Inflammatory macrophage treated with lipopolysaccharide for 1 hour (primary cell): ENCODE results near the gene PRKD3.

ENCODE experiments used
- DNase-seq, 2 donors: peaks; one replicate each; pipeline ENCODE4 v3.0.0-alpha.2; 2020 to 2022

PRKD3 gene

GRCh38 chr2:37342591-37343220 is 18.1 kb upstream of the PRKD3 start:
- no peak for DNase-seq

- no peak for DNase-seq
Observed at GRCh38 chr2:37340637-37341036, 16.0 kb upstream of the PRKD3 start.

GRCh38 chr2:37338933-37339332 is 14.3 kb upstream of the PRKD3 start:
- no peak for DNase-seq

- peak in 1 of 2 donors; percentile 23 for DNase-seq
Observed at GRCh38 chr2:37337620-37338280, 13.1 kb upstream of the PRKD3 start.

- DNase-seq = no peak
Observed at GRCh38 chr2:37335604-37336003, 11.0 kb upstream of the PRKD3 start.

- no peak for DNase-seq
Observed at GRCh38 chr2:37333256-37333655, 8.6 kb upstream of the PRKD3 start.

- no peak for DNase-seq
Observed at GRCh38 chr2:37332560-37332959, 7.9 kb upstream of the PRKD3 start.

- DNase-seq = peak; percentile 55 to 61
Observed at GRCh38 chr2:37330681-37331080, 6.0 kb upstream of the PRKD3 start.

- DNase-seq = no peak
Observed at GRCh38 chr2:37326866-37327634, 2.4 kb upstream of the PRKD3 start.

GRCh38 chr2:37326285-37326684 is 1.7 kb upstream of the PRKD3 start:
- DNase-seq = peak; percentile 82 to 90

GRCh38 chr2:37325625-37326071 is 1.0 kb upstream of the PRKD3 start:
- no peak for DNase-seq

GRCh38 chr2:37324536-37324785 is 172 bp downstream of the PRKD3 start:
- DNase-seq = peak in 1 of 2 donors; percentile 33

GRCh38 chr2:37323781-37324535 is 675 bp downstream of the PRKD3 start:
- peak in 1 of 2 donors; percentile 14 for DNase-seq

- DNase-seq = no peak
Observed at GRCh38 chr2:37323176-37323780, 1.4 kb downstream of the PRKD3 start.

- DNase-seq = no peak
Observed at GRCh38 chr2:37322368-37322767, 2.3 kb downstream of the PRKD3 start.

- DNase-seq = no peak
Observed at GRCh38 chr2:37321029-37321682, 3.5 kb downstream of the PRKD3 start.

GRCh38 chr2:37319754-37320609 is 4.7 kb downstream of the PRKD3 start:
- no peak for DNase-seq

- DNase-seq = peak in 1 of 2 donors; percentile 32
Observed at GRCh38 chr2:37318401-37318800, 6.2 kb downstream of the PRKD3 start.

- no peak for DNase-seq
Observed at GRCh38 chr2:37317746-37318145, 6.9 kb downstream of the PRKD3 start.

GRCh38 chr2:37316181-37316580 is 8.5 kb downstream of the PRKD3 start:
- no peak for DNase-seq

GRCh38 chr2:37315364-37315763 is 9.3 kb downstream of the PRKD3 start:
- no peak for DNase-seq
